ENCODE results near the gene CWC25. TPM values are rescaled to one million over a fixed set of nuclear protein-coding genes. Genes with fewer than 3 reads are reported as not detected.
A peak's percentile ranks its signal among the peaks of the same experiment; 100 is the strongest.

Gene CWC25
- total and polyA plus RNA-seq, 2 of the 13 experiments (the other 11 are each of a cell fraction or from before 2014, with no cell fraction given) = 15.6 to 22.7 TPM

GRCh38 chr17:38871247-38872015 is 46.3 kb upstream of the CWC25 start (continued):
- TF ChIP-seq TARDBP (CRISPR knock-in tag; IDR thresholded peaks at IDR 0.05) (peak; percentile 88), ZNF720 (CRISPR knock-in tag; IDR thresholded peaks at IDR 0.05) (no peak), ZNF616 (CRISPR knock-in tag; IDR thresholded peaks at IDR 0.05; ENCODE audit: low read depth) (0 out of 2 replicates have a peak, but pooled peaks have one; percentile 9), ZNF232 (CRISPR knock-in tag; IDR thresholded peaks at IDR 0.05; ENCODE audit: borderline replicate concordance) (0 out of 2 replicates have a peak, but pooled peaks have one; percentile 26), SMC3 (IDR thresholded peaks at IDR 0.05; ENCODE audit: low read length) (peak; percentile 53), MLLT10 (CRISPR knock-in tag; IDR thresholded peaks at IDR 0.05) (no peak), ZNF17 (CRISPR knock-in tag; IDR thresholded peaks at IDR 0.05) (no peak), ZNF883 (CRISPR knock-in tag; IDR thresholded peaks at IDR 0.05; ENCODE audit: not compliant biosample characterization) (no peak), ZNF678 (CRISPR knock-in tag; IDR thresholded peaks at IDR 0.05) (no peak), ZNF576 (CRISPR knock-in tag; IDR thresholded peaks at IDR 0.05) (no peak), ZNF121 (CRISPR knock-in tag; IDR thresholded peaks at IDR 0.05) (no peak), HMGXB3 (CRISPR knock-in tag; IDR thresholded peaks at IDR 0.05; ENCODE audit: borderline replicate concordance) (peak; percentile 76; the same call in 1 of the 2 replicates), KDM3A (CRISPR knock-in tag; IDR thresholded peaks at IDR 0.05; ENCODE audit: low read depth) (peak; percentile 93), ZNF24 (IDR thresholded peaks at IDR 0.05) (no peak), GLI4 (CRISPR knock-in tag; IDR thresholded peaks at IDR 0.05; ENCODE audit: borderline replicate concordance) (no peak), SMARCE1 (IDR thresholded peaks at IDR 0.05; ENCODE audit: borderline replicate concordance) (no peak), NFIB (CRISPR knock-in tag; IDR thresholded peaks at IDR 0.05; ENCODE audit: borderline replicate concordance) (no peak), ZNF256 (CRISPR knock-in tag; conservative IDR thresholded peaks at IDR 0.05) (no peak), TBP (CRISPR knock-in tag; IDR thresholded peaks at IDR 0.05) (no peak), ZSCAN21 (CRISPR knock-in tag; IDR thresholded peaks at IDR 0.05; ENCODE audit: borderline replicate concordance) (no peak), HDAC1 (CRISPR knock-in tag; IDR thresholded peaks at IDR 0.05) (peak; percentile 78), ZNF260 (CRISPR knock-in tag; IDR thresholded peaks at IDR 0.05; ENCODE audit: borderline replicate concordance, low read depth) (no peak)
- TF ChIP-seq, protein P1, sequence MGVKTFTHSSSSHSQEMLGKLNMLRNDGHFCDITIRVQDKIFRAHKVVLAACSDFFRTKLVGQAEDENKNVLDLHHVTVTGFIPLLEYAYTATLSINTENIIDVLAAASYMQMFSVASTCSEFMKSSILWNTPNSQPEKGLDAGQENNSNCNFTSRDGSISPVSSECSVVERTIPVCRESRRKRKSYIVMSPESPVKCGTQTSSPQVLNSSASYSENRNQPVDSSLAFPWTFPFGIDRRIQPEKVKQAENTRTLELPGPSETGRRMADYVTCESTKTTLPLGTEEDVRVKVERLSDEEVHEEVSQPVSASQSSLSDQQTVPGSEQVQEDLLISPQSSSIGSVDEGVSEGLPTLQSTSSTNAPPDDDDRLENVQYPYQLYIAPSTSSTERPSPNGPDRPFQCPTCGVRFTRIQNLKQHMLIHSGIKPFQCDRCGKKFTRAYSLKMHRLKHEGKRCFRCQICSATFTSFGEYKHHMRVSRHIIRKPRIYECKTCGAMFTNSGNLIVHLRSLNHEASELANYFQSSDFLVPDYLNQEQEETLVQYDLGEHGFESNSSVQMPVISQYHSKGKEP (CRISPR knock-in tag; IDR thresholded peaks at IDR 0.05) = 0 out of 2 replicates have a peak, but pooled peaks have one; percentile 45

All from HepG2 (cell line).